ENCODE measurements around the gene NUFIP2. TPM values are rescaled to one million over a fixed set of nuclear protein-coding genes. Genes with fewer than 3 reads are reported as not detected.

Gene NUFIP2
- total and polyA plus RNA-seq, 10 of the 15 experiments (the other 5 are each of a cell fraction or from before 2014, with no cell fraction given): 3.7 to 32.3 (median 14.5) TPM

GRCh38 chr17:29212094-29212631 lies 81.8 kb downstream of the NUFIP2 start:
- H4K20me1 ChIP-seq (ENCODE audit: control insufficient read depth, insufficient read depth): no peaks in the 10 kb centered on the region
- no peak for DNase-seq (ENCODE audit: low read depth, low spot score)
- no peaks in the 10 kb centered on the region for H3K9me3 ChIP-seq (replicated peaks; ENCODE audit: control insufficient read depth, insufficient read depth, low read length)
- intact Hi-C loops (cut with micrococcal nuclease; ENCODE audit: unreplicated experiment) (no loop called here), in situ Hi-C loops (cut with MboI) (no loop called here)
- TF ChIP-seq ZNF217 (IDR thresholded peaks at IDR 0.05) (0 out of 2 replicates have a peak, but pooled peaks have one; percentile 43), SMARCA5 (IDR thresholded peaks at IDR 0.05) (peak; percentile 88), BHLHE40 (IDR thresholded peaks at IDR 0.05; ENCODE audit: borderline replicate concordance in 1 of 2, low read depth in 2 of 2, low read length in 1 of 2) (no peak), RB1 (IDR thresholded peaks at IDR 0.05; ENCODE audit: borderline replicate concordance) (no peak), NFXL1 (IDR thresholded peaks at IDR 0.05; ENCODE audit: borderline replicate concordance) (peak; percentile 92), SKIL (IDR thresholded peaks at IDR 0.05; ENCODE audit: low read depth, poor library complexity, severe bottlenecking) (no peak)
- ChIA-PET RAD21 (ENCODE audit: unreplicated experiment) (interaction anchor here (1.2 kb wide), 1 partner anchor 57 kb away, joined by 3 read pairs; no protein-coding TSS in a partner anchor), SMC1A (ENCODE audit: uncharacterized antibody, unreplicated experiment) (interaction anchor here (0.9 to 1.3 kb wide), 4 partner anchors 8 to 67 kb away, joined by 3 read pairs; no protein-coding TSS in a partner anchor), POLR2A (no interaction called here), CTCF (interaction anchor here (0.7 to 12.4 kb wide), 8 partner anchors 8 to 260 kb away, joined by 3 to 358 read pairs (median 3); partner anchors contain the start of gene MYO18A)
- H3K9ac ChIP-seq (ENCODE audit: control insufficient read depth, insufficient read depth, low read length): no peak overlapping the region
- no peak overlapping the region for H3K4me3 ChIP-seq
- WGBS (ENCODE audit: insufficient coverage, insufficient replicate concordance, low lambda C conversion rate, missing lambda C conversion rate): 100% methylated on average over 1 of the region's 1 CpG
- no peak overlapping the region for H3K4me2 ChIP-seq (ENCODE audit: control insufficient read depth, insufficient read depth)
- no peak overlapping the region for H2AFZ ChIP-seq (ENCODE audit: control insufficient read depth, low read depth, low read length)
- no TSS peak for BruUV-seq (replicated peaks)
- ATAC-seq: no peak
- no peaks in the 10 kb centered on the region for H3K79me2 ChIP-seq (ENCODE audit: control insufficient read depth, insufficient read depth, low read length)
- H3K36me3 ChIP-seq (ENCODE audit: control insufficient read depth in 2 of 2, insufficient read depth in 2 of 2, low read length in 1 of 2): no peaks in the 10 kb centered on the region
- no peaks in the 10 kb centered on the region for H3K27me3 ChIP-seq (replicated peaks in 1 of 2; ENCODE audit: control insufficient read depth in 2 of 2, insufficient read depth in 2 of 2, low read length in 1 of 2)
- H3K27ac ChIP-seq (ENCODE audit: control insufficient read depth, insufficient read depth): no peak overlapping the region
- H3K4me1 ChIP-seq (ENCODE audit: control insufficient read depth, insufficient read depth, low read length): no peaks in the 10 kb centered on the region
- no peak for FAIRE-seq
